ENCODE data around the gene SFXN4.

The SFXN4 gene

GRCh38 chr10:119165171-119166117, at the start of gene SFXN4:
Gene SFXN4 (minus strand): TSS chr10:119165714. CDS start chr10:119165647, 67 bp downstream.
- peak; percentile 74 for DNase-seq

DNA sequence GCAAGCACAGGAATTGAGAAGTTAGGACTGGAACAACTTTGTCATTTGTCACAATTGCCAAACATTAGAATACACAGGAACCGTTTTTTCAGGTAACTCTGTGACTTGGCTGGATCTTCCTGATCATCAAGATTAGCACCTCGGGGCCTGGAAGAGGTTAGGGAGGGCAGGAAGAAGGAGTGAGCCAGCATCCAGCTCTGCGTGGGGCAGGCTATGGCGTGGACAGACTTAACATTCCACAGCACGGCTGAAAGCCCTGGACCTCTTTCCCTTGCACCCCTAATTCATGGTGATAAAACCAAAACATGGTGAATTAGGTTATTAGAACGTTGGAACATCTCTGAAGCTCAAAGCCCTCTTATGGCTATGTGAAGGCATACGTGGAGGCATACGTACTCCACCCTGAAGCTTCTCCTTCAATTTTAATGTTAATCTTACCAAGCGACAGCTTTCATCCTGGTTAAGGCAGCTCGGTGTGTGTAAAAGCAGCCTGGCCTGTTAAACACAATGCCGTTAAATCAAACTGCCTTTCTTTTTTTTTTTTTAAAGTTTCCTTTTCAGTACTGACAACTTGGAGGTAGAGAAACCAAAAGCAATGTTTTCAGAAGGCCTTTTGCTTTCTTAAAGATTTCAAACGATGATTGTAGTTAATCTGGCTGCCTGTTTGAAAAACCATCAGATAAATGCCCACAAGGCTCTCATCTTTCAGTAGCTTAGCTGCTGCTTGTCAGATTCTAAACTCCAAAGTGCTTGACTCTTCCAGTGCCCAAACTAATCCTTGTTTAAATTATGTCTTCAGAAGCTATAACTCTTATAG, 46.3 kb upstream of the SFXN4 start:
- DNase-seq: no peak

DNA sequence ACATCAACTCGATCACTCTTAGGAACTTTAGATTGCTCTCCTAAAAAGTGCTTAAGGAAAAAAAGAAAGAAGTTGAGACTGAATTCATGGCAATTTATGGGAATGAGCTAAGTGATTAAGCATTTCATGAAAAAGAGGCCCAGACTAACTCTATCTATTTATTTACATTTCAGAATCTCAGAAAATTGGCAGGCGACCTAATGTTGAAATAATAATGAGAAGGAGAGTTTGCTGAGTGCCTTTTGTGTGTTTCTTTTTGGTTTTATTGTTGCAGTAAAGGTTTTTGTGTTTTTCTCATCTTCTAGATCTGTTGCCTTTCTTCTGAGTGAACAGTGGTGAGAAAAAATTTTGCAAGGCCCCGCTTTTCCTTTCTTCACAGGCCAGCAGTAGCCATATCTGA, 45.7 kb upstream of the SFXN4 start:
- no peak for DNase-seq

GRCh38 chr10:119210633-119211032, 45.1 kb upstream of the SFXN4 start:
- DNase-seq: no peak

DNA sequence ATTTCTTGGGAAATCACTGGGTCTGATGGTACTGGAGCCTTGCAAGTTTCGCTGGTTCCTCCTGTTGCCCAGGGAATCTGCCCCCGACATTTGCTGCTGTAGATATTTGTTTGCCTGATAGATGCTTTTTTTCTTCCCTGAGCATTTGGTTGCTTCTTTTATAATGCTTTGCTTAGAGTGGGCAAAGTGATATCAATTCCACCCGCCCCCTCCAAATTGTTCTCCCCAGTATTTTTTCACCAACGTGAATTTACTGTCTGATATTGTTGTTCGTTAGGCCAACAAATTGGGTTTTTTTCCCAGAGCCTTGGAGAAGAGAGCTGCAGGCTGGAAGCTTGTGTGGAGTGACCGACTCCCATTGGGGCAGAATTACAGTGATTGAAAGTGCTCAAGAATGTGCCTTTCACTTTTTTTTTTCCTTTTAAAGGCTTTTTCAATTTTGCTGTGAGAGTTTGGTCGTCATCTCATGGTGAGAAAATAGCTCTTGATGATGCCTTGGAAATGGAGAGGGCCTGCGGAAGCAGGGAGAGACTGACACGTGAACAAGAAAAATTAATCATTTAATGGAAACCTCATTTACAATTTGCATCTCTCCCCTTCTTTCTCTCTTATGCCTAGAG, 44.3 kb upstream of the SFXN4 start:
- DNase-seq: no peak

GRCh38 chr10:119209035-119209735, 43.7 kb upstream of the SFXN4 start:
- DNase-seq: peak; percentile 41

DNA sequence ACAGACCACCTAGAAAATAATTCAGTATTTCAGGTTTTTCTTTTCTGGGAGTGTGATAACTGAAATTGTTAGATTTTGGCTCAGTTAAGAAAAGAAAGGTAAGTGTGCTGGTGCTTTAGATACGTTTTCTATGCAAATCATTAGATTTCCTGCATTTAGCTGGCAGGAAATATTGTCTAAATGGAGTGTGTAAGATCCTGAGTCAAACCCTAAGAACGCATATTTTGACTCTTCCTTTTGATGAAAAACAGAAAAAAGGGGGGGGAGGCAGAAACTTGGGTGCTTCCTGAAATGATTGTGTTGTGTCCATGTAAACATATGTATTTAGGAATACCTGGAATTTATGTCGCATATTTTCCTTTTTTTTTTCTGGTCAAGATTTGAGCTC, 43.0 kb upstream of the SFXN4 start:
- no peak for DNase-seq

DNA sequence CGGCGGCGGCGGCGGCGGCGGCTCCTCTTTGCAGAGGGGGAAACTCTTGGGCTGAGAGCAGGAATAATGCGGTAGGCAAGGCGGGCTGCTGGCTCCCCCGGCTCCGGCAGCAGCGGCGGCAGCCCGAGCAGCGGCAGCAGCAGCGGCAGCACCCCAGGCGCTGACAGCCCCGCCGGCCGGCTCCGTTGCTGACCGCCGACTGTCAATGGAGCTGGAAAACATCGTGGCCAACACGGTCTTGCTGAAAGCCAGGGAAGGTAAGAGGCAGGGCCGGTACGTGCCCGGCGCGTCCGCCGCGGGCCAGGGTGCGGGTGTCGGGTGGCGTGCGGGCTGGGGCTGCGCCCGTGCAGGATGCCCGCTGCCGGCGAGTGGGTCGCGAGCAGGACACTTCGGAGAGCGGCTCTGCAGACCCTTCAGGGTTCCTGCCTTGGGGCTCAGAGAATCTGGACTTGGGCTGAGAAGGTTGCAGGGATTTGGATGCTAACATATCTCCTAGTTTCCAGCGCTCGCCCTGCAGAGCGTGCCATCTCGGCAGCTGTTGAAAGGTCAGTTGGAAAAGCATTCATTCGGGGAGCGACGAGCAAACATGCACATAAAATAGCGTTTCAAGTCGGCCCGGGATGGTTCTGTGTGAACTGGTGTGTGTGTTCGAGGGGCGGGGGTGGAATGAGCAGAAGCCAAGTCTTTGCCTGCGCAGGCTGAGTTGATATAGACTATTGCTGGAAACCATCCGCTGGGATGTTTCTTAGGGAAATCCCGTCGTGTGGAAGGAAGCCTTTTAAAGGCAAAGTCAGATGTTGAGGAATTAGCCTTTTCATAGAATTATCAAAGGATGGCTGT, 42.4 kb upstream of the SFXN4 start:
- DNase-seq: peak; percentile 40

- peak; percentile 94 for DNase-seq
Measured at GRCh38 chr10:119207366-119207666, 41.8 kb upstream of the SFXN4 start, which contains the start of gene GRK5. Gene GRK5 (plus strand): TSS chr10:119207571. CDS start chr10:119207918, 347 bp downstream.

GRCh38 chr10:119206603-119207365, 41.3 kb upstream of the SFXN4 start:
- peak; percentile 70 for DNase-seq

- DNase-seq: no peak
Measured at GRCh38 chr10:119205894-119206602, 40.5 kb upstream of the SFXN4 start.

GRCh38 chr10:119203006-119203405, 37.5 kb upstream of the SFXN4 start:
- DNase-seq: no peak

DNA sequence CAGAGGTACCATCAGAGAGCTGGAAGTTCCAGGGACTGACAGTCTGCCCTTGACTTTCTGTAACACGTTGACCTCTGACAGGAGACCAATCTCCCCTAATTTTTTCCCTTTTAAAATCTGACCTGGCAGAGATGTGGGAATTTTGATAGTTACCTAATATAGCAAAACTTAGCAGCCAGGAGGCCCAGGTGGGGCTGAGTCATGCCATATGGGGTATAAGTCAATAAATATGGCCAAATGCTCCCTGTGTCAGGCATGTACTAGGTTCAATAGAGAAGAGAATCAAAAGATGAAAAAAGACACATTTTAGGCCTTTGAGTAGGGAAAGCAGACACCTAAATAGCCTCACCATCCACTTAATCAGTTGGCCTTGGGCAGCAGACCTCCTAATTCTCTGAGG, 35.7 kb upstream of the SFXN4 start:
- DNase-seq: no peak

- peak; percentile 42 for DNase-seq
Measured at GRCh38 chr10:119199231-119199992, 33.9 kb upstream of the SFXN4 start.

- DNase-seq: no peak
Measured at GRCh38 chr10:119198438-119198837, 32.9 kb upstream of the SFXN4 start.

DNA sequence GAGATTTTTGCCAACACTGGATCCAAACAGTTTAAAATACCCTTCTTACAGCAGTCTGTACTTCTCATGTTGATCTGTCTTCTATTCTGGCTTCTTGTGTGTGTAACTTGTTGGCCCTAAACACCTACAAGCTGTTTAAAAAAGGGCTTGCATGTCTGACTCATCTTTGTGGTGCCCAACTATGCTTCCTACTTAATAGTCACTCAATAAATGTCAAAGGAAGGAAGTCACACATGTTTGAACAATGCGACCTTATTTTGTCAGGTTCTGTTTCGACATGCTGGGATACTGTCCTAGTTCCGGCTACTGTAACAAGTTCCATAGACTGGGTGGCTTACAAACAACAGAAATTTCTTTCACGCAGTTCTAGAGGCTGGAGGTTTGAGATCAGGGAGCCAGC, 32.4 kb upstream of the SFXN4 start:
- DNase-seq: no peak

- DNase-seq: no peak
Measured at GRCh38 chr10:119191881-119192280, 26.4 kb upstream of the SFXN4 start.

- no peak for DNase-seq
Measured at GRCh38 chr10:119190954-119191785, 25.7 kb upstream of the SFXN4 start.

DNA sequence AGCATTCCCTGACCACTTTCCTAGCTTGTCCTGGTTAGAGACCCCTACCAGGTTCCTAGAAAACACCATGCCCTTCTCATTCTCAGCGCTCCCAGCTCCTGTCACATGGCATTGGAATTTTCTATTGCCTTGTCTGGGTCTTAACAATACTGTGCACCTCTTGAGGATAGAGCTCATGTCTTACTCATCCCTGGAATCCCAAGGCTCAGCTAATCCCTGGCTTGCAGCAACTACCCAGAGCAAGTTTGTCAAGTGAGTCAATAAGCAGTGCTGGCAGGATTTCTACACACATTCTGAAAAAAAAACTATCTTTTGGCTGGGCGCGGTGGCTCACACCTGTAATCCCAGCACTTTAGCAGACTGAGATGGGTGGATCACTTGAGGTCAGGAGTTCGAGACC, 24.8 kb upstream of the SFXN4 start:
- peak; percentile 83 for DNase-seq
